Suppressor macrophage treated with lipopolysaccharide for 4 hours (primary cell): ENCODE results near the gene RXRB.

Experiments used
- DNase-seq: peaks from one replicate; pipeline ENCODE4 v3.0.0-alpha.2; 2020

Gene RXRB

GRCh38 chr6:33211666-33212422, 11.4 kb upstream of the RXRB start:
- no peak for DNase-seq

- DNase-seq: no peak
Measured at GRCh38 chr6:33211136-33211535, 10.7 kb upstream of the RXRB start.

DNA sequence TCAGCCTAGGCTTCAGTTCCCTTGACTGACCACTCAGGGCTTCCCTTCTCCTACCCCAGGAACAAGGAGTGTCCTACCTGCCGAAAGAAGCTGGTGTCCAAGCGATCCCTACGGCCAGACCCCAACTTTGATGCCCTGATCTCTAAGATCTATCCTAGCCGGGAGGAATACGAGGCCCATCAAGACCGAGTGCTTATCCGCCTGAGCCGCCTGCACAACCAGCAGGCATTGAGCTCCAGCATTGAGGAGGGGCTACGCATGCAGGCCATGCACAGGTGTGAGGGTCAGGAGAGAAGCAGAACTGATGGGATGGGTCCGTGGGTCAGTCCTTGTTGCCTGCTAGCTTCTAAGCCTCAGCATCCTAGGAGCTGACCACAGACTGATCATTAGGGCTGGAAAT, 9.4 kb upstream of the RXRB start:
- no peak for DNase-seq

- DNase-seq: peak; percentile 90
Measured at GRCh38 chr6:33208091-33208967, 7.9 kb upstream of the RXRB start, which contains the start of gene RING1. Gene RING1 (plus strand): TSS chr6:33208500. CDS start chr6:33208823, 323 bp downstream.

DNA sequence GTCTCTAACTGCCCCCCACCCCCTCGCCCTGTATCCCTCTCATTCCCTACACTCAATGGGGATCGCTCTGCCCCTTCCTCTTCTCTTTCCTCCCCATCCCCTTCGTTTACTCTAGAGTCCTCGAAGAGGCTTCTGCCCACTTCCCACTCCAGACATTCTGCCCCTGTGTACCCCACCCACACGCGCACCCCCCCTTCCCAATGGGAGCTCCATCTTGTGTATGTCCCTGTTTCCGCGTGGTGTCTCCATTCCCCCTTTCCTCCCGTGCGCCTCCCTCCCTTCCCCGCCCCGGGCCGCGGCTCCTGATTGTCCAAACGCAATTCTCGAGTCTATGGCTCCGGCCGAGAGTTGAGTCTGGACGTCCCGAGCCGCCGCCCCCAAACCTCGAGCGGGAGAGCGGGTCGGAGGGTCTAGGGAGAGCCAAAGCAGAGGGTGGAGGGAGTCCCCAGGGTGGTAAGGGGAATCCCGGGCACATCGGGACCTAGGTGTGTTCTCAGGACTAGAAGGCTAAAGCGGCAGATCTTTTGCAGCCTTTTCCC, 7.2 kb upstream of the RXRB start:
- no peak for DNase-seq

- no peak for DNase-seq
Measured at GRCh38 chr6:33206864-33207551, 6.5 kb upstream of the RXRB start.

DNA sequence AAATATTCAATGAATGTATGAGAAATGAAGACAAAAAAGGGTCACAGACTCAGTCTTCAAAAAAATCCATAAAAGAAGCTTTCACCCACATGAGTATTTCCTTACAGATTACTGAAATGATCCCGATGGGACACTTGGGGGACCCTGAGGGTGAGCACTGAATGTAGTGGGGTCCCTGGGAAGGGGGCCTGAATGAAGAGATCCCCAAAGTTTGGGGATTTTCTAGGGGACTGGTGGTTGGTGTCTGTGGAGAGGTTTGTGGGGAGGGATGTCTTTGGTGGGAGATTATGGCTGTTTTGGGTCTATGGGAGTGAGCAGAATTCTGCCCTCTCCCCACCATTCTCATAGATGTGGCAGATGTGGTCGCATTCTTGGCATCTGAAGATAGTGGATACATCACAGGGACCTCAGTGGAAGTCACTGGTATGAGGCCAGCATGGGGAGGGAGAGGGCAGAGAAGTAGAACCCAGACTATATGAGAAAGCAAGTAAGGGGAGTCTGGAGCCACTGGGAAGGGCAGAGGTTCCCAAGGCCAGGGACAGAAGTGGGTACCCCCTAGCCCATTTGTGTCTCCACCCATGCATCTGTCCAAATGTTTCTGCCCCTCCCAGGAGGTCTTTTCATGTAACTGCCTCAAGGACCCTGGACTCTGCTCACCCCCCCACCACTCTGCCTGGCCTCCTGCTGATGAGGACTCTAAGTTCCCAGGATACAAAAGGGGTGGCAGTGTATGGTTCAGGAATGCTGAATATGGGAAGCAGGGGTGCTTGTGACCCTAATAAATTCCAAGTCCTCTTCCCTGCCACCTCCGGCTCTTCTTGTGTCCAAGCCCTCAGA, 5.8 kb upstream of the RXRB start:
- no peak for DNase-seq

DNA sequence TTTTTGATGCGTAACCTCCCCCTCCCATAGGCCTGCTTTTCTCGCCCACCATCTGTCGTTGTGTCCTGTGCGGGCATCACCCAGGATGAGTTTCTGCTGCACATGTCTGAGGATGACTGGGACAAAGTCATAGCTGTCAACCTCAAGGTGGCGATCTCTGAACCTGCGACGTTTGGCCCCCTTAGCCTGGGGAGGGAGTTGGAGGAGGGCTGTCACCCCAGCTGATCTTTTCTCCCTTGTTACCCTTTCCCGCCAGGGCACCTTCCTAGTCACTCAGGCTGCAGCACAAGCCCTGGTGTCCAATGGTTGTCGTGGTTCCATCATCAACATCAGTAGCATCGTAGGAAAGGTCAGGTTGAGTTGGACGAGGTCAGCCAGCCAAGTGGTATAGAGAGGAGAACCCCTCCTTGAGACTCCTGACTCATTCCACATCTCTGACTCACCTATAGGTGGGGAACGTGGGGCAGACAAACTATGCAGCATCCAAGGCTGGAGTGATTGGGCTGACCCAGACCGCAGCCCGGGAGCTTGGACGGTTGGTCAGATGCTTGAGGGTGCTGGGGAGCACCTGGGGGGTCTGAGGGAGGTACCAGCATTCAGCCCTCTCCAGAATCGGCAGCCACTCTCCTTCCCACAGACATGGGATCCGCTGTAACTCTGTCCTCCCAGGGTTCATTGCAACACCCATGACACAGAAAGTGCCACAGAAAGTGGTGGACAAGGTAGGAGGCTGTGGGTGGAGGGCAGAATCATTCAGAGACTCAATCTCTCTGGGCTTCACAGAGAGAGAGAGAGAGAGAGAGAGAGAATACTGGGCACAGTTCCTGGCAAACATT, 4.9 kb upstream of the RXRB start:
- no peak for DNase-seq

DNA sequence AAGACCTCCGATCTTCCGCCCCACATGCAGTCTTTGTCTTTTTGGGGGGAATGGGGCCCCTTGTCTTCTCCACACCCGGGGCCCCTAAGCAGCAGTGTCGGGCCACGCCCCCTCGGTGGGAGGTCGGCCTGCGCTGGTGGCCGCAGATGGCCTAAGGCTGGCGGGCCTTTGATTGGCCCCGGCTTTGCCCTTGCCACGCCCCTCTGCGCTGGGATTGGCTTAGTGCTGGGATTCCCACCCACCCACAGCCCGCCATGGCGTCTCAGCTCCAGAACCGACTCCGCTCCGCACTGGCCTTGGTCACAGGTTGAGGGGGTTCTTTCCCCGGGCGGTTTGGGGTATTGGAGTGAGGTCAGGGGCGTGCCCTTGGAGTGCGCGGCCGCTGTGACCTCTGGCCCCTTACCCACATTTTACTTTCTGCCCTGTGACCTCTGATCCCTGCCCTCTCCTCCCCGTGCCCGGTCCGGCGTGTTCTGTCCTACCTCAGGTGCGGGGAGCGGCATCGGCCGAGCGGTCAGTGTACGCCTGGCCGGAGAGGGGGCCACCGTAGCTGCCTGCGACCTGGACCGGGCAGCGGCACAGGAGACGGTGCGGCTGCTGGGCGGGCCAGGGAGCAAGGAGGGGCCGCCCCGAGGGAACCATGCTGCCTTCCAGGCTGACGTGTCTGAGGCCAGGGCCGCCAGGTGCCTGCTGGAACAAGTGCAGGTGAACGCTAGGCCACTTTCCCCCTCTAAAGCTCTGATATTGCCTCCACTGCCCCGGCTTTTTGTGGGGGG, 4.1 kb upstream of the RXRB start, which contains the start of gene HSD17B8:
Gene HSD17B8 (plus strand): TSS at position 241 of the 776 bp plus-strand sequence. CDS start 14 bp downstream, at position 255.
- peak; percentile 89 for DNase-seq

- no peak for DNase-seq
Measured at GRCh38 chr6:33204165-33204414, 3.6 kb upstream of the RXRB start.

- no peak for DNase-seq
Measured at GRCh38 chr6:33203443-33204164, 3.1 kb upstream of the RXRB start.

- no peak for DNase-seq
Measured at GRCh38 chr6:33202799-33203198, 2.3 kb upstream of the RXRB start.

GRCh38 chr6:33201935-33202334, 1.5 kb upstream of the RXRB start:
- DNase-seq: no peak

- no peak for DNase-seq
Measured at GRCh38 chr6:33201147-33201545, 681 bp upstream of the RXRB start.

GRCh38 chr6:33199687-33200218, 712 bp downstream of the RXRB start:
- peak; percentile 82 for DNase-seq

DNA sequence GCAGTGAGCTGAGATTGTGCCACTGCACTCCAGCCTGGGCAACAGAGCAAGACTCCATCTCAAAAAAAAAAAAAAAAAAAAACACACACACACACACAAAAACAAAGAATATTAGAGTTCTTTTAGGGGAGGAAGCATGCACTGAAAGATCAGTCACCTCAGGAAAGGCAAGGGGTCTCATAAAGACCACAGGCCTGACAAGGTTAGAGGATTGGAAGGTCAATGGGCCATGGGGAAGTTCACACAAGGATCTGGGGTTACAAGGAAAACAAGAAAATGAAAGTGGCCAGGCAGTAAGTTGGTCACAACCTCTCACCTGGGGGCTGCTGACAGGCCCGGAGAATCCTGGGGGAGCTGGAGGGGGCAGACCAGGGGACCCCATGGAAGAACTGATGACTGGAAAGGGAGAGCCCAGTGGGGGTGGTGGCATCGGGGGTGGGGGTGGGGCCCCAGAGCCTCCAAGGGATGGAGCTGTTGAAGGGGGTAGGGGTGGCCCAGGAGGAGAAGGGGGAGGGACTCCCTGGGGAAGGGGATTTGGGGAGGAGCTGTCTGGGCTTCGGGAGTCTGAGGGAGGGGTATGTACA, 1.5 kb downstream of the RXRB start:
- DNase-seq: no peak

DNA sequence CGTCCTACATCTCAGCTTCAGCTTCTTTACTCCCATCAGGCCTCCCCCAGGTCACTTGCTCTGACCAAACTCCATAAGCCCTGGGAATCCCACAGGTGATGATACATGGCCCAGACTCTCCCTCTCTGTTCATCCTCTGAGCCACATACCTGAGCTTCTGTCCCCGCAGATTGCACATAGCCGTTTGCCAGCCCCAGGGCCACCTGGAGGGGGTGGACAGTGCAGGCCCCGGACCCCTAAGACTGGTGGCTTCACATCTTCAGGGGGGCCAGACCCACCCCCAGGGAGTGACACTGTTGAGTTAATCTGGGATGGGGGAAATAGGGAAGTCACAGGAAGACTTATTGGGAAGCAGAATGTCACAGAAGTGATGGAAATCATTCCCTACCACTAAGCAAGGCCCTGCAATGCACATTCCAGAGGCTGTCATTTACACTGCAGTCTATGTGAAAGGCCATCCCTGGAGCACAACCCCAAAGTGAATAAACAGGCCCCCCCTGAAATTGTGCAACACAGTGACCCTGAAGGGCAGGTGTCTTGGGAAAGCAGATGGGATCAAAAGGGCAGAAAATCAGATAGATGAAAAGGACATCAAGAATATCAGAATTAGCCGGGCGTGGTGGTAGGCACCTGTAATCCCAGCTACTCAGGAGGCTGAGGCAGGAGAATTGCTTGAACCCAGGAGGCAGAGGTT, 2.2 kb downstream of the RXRB start:
- no peak for DNase-seq

- DNase-seq: peak; percentile 76
Measured at GRCh38 chr6:33197431-33198048, 2.9 kb downstream of the RXRB start.
